ENCODE results near the gene EGLN3. TPM values are rescaled to one million over a fixed set of nuclear protein-coding genes. Genes with fewer than 3 reads are reported as not detected.

Gene EGLN3
- total and polyA plus RNA-seq, 3 donors from 2014 or later: 2.9 to 3.4 (median 3.0) TPM

DNA sequence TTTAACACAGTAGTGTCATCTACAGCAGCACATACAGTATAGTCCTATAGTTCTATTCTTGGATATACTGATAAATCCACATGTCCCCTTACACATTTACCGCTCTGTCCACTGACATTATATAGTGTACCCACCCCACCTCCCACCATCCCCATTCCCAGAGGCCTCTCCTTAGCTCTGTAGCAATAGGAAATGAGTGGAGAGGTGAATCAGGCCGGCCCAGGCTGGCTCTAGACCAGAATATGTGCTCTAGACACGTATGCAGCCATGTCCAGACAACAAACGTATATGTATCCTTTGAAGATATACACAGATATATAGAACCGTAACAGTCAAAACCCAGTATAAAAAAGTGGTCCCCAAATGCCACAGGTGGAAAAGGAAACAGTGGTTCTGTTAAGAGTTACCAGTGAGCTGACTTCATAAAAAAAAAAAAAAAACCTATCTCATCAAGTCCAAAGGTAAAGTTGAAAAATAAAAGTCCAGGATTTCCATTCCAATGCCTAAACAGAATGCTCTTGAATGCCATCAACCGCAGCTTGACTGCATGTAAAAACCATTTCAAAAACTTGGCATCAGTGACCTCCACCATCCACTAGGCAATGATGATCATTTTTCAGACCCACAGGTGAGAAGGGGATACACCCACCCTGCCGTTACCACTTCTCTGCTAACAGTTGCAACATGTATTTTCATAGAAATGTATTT, 16.7 kb downstream of the EGLN3 start:
- no peak for TF ChIP-seq POLR2A (IDR thresholded peaks at IDR 0.05)
- TF ChIP-seq, protein P1, sequence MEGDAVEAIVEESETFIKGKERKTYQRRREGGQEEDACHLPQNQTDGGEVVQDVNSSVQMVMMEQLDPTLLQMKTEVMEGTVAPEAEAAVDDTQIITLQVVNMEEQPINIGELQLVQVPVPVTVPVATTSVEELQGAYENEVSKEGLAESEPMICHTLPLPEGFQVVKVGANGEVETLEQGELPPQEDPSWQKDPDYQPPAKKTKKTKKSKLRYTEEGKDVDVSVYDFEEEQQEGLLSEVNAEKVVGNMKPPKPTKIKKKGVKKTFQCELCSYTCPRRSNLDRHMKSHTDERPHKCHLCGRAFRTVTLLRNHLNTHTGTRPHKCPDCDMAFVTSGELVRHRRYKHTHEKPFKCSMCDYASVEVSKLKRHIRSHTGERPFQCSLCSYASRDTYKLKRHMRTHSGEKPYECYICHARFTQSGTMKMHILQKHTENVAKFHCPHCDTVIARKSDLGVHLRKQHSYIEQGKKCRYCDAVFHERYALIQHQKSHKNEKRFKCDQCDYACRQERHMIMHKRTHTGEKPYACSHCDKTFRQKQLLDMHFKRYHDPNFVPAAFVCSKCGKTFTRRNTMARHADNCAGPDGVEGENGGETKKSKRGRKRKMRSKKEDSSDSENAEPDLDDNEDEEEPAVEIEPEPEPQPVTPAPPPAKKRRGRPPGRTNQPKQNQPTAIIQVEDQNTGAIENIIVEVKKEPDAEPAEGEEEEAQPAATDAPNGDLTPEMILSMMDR (IDR thresholded peaks at IDR 0.05): no peak
- DNase-seq: no peak
- H3K27me3 ChIP-seq: no peaks in the 10 kb centered on the region
- peaks cover 3% of the 10 kb centered on the region for H3K4me1 ChIP-seq
- no peak overlapping the region for H3K4me3 ChIP-seq
- H3K27ac ChIP-seq: no peak overlapping the region
- H3K36me3 ChIP-seq (ENCODE audit: low read depth, missing control alignments): no peaks in the 10 kb centered on the region
- 85 to 94% methylated on average over 7 of the region's 7 CpGs for WGBS, 2 donors
- intact Hi-C loops (cut with DNase I; ENCODE audit: low total_unique reads): no loop called here
- H3K9me3 ChIP-seq: no peaks in the 10 kb centered on the region

DNA sequence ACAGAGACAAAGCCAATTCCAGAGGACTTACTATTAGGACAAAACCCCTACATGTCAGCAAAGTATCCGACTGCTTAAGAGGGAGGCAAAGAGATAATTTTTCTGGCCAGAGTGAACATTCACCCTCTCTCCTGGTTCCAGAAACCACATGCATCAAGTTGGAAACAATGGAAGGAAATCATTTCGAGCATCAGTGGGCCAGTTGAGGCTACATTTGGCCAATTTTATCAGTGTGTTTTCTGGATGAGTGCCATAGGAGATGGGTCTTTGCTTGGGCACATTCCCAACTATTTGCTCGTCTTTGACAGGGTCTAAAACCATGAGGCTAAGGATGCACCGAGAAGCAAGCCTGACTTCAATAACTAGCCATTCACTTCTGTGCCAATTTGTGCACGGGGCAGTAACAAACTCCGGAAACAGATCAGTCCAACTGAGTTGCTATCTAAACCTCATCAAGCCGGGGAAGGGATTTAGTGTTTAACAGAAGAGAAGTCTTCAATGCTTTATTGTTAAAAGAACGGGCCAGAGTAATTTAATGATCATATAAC, 17.4 kb downstream of the EGLN3 start:
- no peak for TF ChIP-seq POLR2A (IDR thresholded peaks at IDR 0.05)
- TF ChIP-seq, protein P1 (IDR thresholded peaks at IDR 0.05): no peak
- DNase-seq: no peak
- Histone ChIP-seq H3K4me1 (peaks cover 3% of the 10 kb centered on the region), H3K27me3 (no peaks in the 10 kb centered on the region), H3K27ac (no peak overlapping the region), H3K36me3 (ENCODE audit: low read depth, missing control alignments) (no peaks in the 10 kb centered on the region), H3K4me3 (no peak overlapping the region), H3K9me3 (no peaks in the 10 kb centered on the region)
- WGBS, 2 donors: 75 to 79% methylated on average over 8 of the region's 8 CpGs
- intact Hi-C loops (cut with DNase I; ENCODE audit: low total_unique reads): no loop called here

DNA sequence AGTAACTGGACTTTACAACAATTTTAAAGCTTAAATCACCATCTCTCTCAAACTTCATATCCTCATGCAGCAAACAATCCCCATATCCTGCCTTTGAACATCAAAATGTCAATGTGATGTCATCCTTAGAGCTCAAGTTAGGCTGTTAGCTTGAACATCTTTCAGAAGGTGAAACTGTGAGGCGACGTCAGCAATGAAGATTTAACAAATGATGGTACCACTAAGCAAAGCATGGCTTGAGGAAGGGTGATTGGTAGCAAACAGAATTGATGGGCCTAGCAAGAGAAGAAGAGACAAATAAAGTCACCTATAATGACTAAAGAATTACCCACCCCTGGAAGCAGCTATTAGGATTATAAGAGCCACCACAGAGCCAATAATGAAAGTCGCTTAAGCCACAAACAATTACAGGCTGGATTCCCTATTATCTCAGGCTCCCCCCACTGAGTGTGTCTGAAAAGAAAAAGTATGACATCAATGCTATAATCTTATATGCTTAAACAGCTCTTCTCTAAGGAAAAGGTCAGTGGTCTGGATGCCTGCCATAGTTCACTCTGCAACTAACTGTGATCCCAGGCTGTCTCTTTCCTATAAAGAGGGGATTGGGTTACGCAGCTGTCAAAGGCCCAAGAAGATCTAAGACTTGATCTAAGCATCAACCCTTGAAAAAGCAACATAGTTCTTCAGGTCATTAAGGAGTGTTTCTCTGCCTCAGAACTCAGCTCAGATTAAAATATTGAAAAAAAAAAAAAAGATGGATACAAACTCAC, 18.1 kb downstream of the EGLN3 start:
- intact Hi-C loops (cut with DNase I; ENCODE audit: low total_unique reads): no loop called here
- Histone ChIP-seq H3K27me3 (no peaks in the 10 kb centered on the region), H3K4me1 (no peaks in the 10 kb centered on the region), H3K4me3 (no peak overlapping the region), H3K27ac (no peak overlapping the region), H3K9me3 (no peaks in the 10 kb centered on the region), H3K36me3 (ENCODE audit: low read depth, missing control alignments) (no peaks in the 10 kb centered on the region)
- no peak for DNase-seq
- WGBS, 2 donors: 92% methylated on average over 4 of the region's 4 CpGs
- no peak for TF ChIP-seq POLR2A (IDR thresholded peaks at IDR 0.05)
- TF ChIP-seq, protein P1 (IDR thresholded peaks at IDR 0.05): no peak

DNA sequence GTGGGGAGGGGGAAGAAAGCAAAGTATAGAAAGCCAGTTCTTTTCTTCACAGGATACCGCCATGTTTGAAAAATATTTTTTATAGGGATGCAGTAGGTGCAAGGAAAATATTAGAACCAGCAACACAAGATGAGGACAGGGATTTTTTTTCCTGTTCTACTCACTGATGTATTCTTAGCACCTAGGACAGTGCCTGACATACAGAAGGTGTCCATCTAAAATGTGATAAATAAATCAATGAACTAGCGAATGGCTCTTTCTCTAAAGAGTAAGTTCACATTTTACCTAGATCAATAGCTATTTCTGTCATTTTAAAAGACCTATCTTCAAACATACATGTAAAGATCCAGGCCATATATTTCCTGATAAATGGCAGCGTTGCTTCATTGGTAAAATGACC, 18.8 kb downstream of the EGLN3 start:
- intact Hi-C loops (cut with DNase I; ENCODE audit: low total_unique reads): no loop called here
- Histone ChIP-seq H3K27me3 (no peaks in the 10 kb centered on the region), H3K9me3 (no peaks in the 10 kb centered on the region), H3K4me1 (no peaks in the 10 kb centered on the region), H3K4me3 (no peak overlapping the region), H3K27ac (no peak overlapping the region), H3K36me3 (ENCODE audit: low read depth, missing control alignments) (no peaks in the 10 kb centered on the region)
- TF ChIP-seq POLR2A (IDR thresholded peaks at IDR 0.05): no peak
- TF ChIP-seq, protein P1 (IDR thresholded peaks at IDR 0.05): no peak
- DNase-seq: no peak
- 95 to 96% methylated on average over 3 of the region's 3 CpGs for WGBS, 2 donors
